Adrenal gland (tissue), 12 donors: Measurements from ENCODE around the gene VIPR2. TPM values are rescaled to one million over a fixed set of nuclear protein-coding genes. Genes with fewer than 3 reads are reported as not detected.

ENCODE experiments used
- DNase-seq, 7 donors: peaks; one replicate each; pipeline ENCODE4 v3.0.0-alpha.2; 2019 to 2020
- H3K27ac ChIP-seq, 5 donors: fragments of 200-600 bp; sonication (generic) in 4 of 5; 1 replicate in 3 of 5; 2 replicates in 2 of 5; pipeline versions ENCODE4 v1.5.1 to v1.8.0; 2016 to 2020; ENCODE audit warnings: mild to moderate bottlenecking in 1 of 5
- H3K27me3 ChIP-seq: fragments of 200-600 bp; 2 replicates; pipeline ENCODE4 v1.8.0; 2021
- H3K36me3 ChIP-seq, 2 donors: fragments of 200-600 bp; replicated peaks in 1 of 2; 1 replicate in 1 of 2; 2 replicates in 1 of 2; pipeline versions ENCODE4 v1.5.1 to v1.8.0; 2018 to 2022
- H3K4me1 ChIP-seq, 2 donors: fragments of 200-600 bp; replicated peaks in 1 of 2; 1 replicate in 1 of 2; 2 replicates in 1 of 2; pipeline versions ENCODE4 v1.5.1 to v1.8.0; 2018 to 2021
- H3K4me3 ChIP-seq, 4 donors: fragments of 200-600 bp; sonication (generic) in 3 of 4; one replicate each; pipeline ENCODE4 v1.5.1; 2016 to 2018
- H3K9me3 ChIP-seq, 3 donors: fragments of 200-600 bp; sonication (generic) in 1 of 3; replicated peaks in 1 of 3; 1 replicate in 2 of 3; 2 replicates in 1 of 3; pipeline versions ENCODE4 v1.5.1 to v1.8.0; 2016 to 2021
- CTCF ChIP-seq, 6 experiments: fragments of 450-650 bp in 4 of 6; fragments of 200-600 bp in 2 of 6; sonication (generic) in 1 of 6; IDR thresholded peaks; 1 replicate in 5 of 6; 2 replicates in 1 of 6; pipeline versions ENCODE4 v1.5.1 to v1.8.0; 2016 to 2021; ENCODE audit warnings: antibody characterized with exemption in 6 of 6, mild to moderate bottlenecking in 2 of 6, moderate library complexity in 1 of 6
- POLR2A ChIP-seq, 2 donors: fragments of 450-650 bp; IDR thresholded peaks; one replicate each; pipeline ENCODE4 v1.6.1; 2017; ENCODE audit warnings: antibody characterized with exemption in 2 of 2, mild to moderate bottlenecking in 2 of 2, moderate library complexity in 1 of 2
- WGBS, 4 donors: extraction: QIAGEN DNeasy Blood & Tissue Kit in 2 of 4; methylation state at CpG; one replicate each; pipeline versions ENCODE4 v1.1.5 to v1.1.7; 2013 to 2017; 5-methylcytosine and 5-hydroxymethylcytosine counted together
- intact Hi-C, 2 donors: fragments of 100-400 bp; cut with DNase I; formaldehyde crosslinking; loops; one replicate each; pipeline versions ENCODE4 v1.14.1 to v1.15.0; 2022 to 2023
- polyA plus RNA-seq, 3 donors: library from polyadenylated mRNA; stranded (reverse); fragments of 200-250 nt in 2 of 3; fragments of 350-450 nt in 1 of 3; fragmentation: Illumina TruSeq in 1 of 3; extraction: RNeasy Lipid Tissue Mini Kit (QIAGEN cat#74804) in 1 of 3; gene quantifications; one replicate each; pipeline ENCODE4 v1.2.3, GENCODE V29; 2013 to 2014
- total RNA-seq, 9 donors: library from RNA; depleted of rRNA in 4 of 9; stranded (reverse); fragments of >200 nt in 4 of 9; fragments of 120-200 nt in 1 of 9; fragmentation: NEBNext Ultra II Directional in 1 of 9; extraction: Animal tissue kit (Norgen Biotek cat#: 25700) in 1 of 9; gene quantifications; one replicate each; pipeline versions ENCODE4 v1.1.0 to v1.2.4, GENCODE V29; 2013 to 2023
- donor health status: healthy with polysubstance abuse.
- donor health status: Bipolar disorder and iron deficiency.
- donor health status: DM: yes; HTN: yes; CAD: no.
- donor health status: DM: no; HTN: no; CAD: no.
- donor health status: DM: no; HTN: no; CAD: no.
- donor health status: DM: yes; HTN: yes; CAD: no.

VIPR2 gene
- total and polyA plus RNA-seq, 12 donors: 0.06 to 3.8 (median 0.80) TPM

DNA sequence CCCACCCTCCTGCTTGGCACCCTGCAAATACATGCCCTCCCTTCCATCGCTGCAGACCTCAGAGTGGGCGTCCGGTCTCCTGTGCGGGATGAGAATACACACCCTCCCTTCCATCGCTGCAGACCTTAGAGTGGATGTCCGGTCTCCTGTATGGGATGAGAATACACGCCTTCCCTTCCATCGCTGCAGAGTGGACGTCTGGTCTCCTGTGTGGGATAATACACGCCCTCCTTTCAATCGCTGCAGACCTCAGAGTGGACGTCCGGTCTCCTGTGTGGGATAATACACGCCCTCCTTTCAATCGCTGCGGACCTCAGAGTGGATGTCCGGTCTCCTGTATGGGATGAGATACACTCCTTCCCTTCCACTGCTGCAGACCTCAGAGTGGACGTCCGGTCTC, 128.1 kb downstream of the VIPR2 start:
- TF ChIP-seq CTCF (IDR thresholded peaks at IDR 0.05) (no peak), POLR2A (IDR thresholded peaks at IDR 0.05) (no peak)
- DNase-seq: no peak

DNA sequence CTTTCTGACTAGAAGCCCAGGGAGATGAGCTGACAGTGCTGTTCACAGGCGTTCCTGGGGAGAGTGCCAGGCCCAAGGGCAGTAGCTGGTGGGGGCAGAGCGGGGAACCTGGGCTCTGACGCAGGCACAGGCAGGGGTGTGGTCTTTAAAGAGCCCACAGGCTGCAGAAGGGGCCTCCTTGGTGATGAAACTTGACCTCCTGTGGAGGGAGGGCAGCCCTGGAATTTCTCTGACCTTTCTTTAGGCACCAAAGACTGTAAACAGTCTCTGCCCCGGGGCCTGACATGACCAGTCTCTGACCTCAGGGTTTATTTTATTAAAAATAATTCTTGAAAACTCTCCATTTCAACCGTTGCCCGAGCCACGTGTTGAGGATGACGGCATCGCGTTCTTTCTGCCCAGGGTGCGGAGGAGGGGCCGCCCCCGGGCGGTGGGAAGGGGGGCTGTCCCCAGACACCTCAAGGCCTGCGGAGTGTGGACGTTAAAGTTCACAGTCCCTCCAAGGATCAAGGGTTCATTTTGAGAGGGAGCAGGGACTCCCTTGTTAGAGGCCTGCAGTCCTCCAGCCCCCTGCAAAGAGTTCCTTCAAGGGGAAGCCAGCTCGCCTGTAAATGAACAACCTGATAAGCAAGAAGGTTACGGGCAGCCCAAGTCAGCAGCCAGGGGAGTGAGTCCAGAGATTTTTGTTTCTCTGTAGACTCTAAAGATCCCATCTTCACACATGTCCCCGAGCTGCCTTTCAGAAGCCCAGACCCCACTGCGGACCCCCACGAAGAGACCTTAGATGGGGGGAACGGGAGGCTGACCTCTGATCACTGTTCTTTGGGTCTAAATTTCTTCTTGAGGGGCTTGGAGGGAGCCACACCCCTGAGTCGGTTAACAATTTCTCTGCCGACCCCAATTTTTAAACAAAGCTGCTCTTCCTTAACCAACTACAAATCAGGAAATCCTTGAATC, 128.9 kb downstream of the VIPR2 start:
- H3K4me3 ChIP-seq: no peak overlapping the region
- no peaks in the 10 kb centered on the region for H3K9me3 ChIP-seq
- intact Hi-C loops: no loop called here
- WGBS, 4 donors: 38 to 56% (median 46%) methylated on average over 18 to 24 of the region's 24 CpGs
- no peaks in the 10 kb centered on the region for H3K36me3 ChIP-seq
- no peak for TF ChIP-seq CTCF (IDR thresholded peaks at IDR 0.05)
- TF ChIP-seq POLR2A (IDR thresholded peaks at IDR 0.05): no peak
- H3K27ac ChIP-seq: peak overlapping the region in 4 of 5 donors; percentile 4 to 78 (median 58)
- H3K4me1 ChIP-seq: peaks cover 0 to 13% of the 10 kb centered on the region in 2 donors
- DNase-seq: peak; percentile 73 to 94 (median 88)
- no peaks in the 10 kb centered on the region for H3K27me3 ChIP-seq

More for the DNA sequence above, 128.1 kb downstream of the VIPR2 start:
- WGBS, 4 donors: 94 to 97% (median 95%) methylated on average over 15 to 19 of the region's 19 CpGs
- Histone ChIP-seq H3K36me3 (no peaks in the 10 kb centered on the region), H3K4me1 (peaks cover 0 to 13% of the 10 kb centered on the region in 2 donors), H3K27me3 (no peaks in the 10 kb centered on the region), H3K9me3 (no peaks in the 10 kb centered on the region), H3K4me3 (no peak overlapping the region), H3K27ac (no peak overlapping the region)
- intact Hi-C loops: no loop called here

DNA sequence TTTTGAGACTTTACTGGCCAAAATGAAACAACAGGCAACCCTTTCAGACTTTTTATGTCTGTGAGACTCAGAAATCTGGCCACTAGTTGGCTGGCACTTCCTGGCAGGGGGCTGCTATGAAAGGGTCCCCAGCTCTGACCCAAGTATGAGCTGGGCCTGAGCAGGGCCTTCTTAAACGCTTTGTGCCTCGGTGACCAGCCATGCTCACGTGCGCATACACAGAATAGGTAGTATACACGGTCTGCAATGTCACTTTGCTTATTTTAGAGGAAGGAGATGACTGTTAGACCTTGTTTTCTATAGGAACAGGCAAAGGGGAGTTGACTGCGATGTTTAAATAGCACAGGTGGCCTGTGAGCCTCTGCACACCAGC, 129.6 kb downstream of the VIPR2 start:
- intact Hi-C loops: no loop called here
- Histone ChIP-seq H3K9me3 (no peaks in the 10 kb centered on the region), H3K27ac (peak overlapping the region in 4 of 5 donors; percentile 4 to 78 (median 58)), H3K4me3 (no peak overlapping the region), H3K27me3 (no peaks in the 10 kb centered on the region), H3K4me1 (peaks cover 0 to 13% of the 10 kb centered on the region in 2 donors), H3K36me3 (no peaks in the 10 kb centered on the region)
- DNase-seq: no peak
- 79 to 100% (median 86%) methylated on average over 1 to 6 of the region's 6 CpGs for WGBS, 4 donors
- TF ChIP-seq CTCF (IDR thresholded peaks at IDR 0.05): no peak
- no peak for TF ChIP-seq POLR2A (IDR thresholded peaks at IDR 0.05)

DNA sequence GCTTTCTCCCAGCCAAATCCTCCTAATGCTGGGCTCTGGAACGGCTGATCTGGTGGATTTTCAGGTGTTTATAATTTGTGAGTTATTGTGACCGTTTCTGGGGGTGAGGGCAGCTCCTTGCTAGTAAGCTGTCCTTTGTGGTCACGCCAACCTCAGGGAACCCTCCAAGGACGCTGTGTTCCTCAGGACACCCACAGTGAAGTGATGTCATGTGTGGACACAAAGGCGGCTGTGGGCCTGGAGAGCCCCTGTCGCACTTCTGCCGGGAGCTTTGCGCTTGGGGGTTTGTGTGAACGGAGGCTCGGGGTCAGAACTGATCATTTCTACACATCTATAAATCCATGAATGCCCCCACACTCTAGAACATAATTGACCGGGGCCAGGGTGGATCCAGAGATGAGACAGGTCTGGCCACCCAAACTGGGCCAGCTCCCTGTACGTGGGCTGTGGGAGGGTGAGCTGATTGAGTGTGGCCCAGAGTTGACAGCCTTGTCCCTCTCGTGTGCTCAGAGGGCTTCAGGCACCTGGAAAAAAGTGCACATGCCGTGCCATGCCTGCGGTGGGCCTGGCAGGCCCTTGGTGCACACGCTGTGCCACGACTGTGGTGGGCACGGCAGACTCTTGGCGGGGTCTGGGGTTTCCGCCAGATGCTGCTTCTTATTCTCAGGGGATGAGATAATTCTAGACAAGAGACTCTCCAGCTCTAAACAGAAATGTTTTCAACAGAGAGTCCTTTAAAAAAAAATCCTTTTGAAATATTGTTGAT, 130.2 kb downstream of the VIPR2 start:
- 91 to 95% (median 92%) methylated on average over 15 to 20 of the region's 20 CpGs for WGBS, 4 donors
- intact Hi-C loops: no loop called here
- H3K4me1 ChIP-seq: peaks cover 0 to 13% of the 10 kb centered on the region in 2 donors
- H3K27me3 ChIP-seq: no peaks in the 10 kb centered on the region
- peak overlapping the region in 2 of 5 donors; percentile 78 for H3K27ac ChIP-seq
- H3K36me3 ChIP-seq: no peaks in the 10 kb centered on the region
- no peaks in the 10 kb centered on the region for H3K9me3 ChIP-seq
- DNase-seq: no peak
- no peak overlapping the region for H3K4me3 ChIP-seq
- TF ChIP-seq CTCF (IDR thresholded peaks at IDR 0.05): no peak
- no peak for TF ChIP-seq POLR2A (IDR thresholded peaks at IDR 0.05)
